ENCODE measurements around the gene CGAS.
"Not testable (repeated sequence)": the region's sequence is repeated elsewhere in the genome, so short reads cannot be mapped to it uniquely, and the experiment has no call there.

Gene CGAS

DNA sequence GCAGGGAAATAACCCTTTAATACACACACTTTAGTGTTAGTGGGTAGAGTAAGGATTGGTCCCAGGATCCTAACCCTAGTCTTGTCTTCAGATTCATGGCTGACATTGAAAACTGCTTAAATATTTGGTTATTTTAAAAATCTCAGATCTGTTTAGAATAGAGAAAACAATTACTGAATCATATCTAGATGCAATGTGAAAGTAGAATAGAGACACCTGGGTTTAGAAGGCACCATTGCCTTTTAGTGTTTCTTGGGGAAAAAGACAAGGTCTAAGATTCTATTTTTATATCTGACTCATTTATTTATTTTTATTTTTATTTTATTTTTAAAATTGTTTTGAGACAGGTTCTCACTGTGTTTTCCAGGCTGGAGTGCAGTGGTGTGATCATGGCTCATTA, 51.4 kb downstream of the CGAS start:
- Histone ChIP-seq H3K27ac (ENCODE audit: insufficient read depth, low read length, poor library complexity, severe bottlenecking) (no peak overlapping the region), H3K36me3 (ENCODE audit: control insufficient read depth, insufficient read depth, low read length) (no peaks in the 10 kb centered on the region)
- no peak for DNase-seq

DNA sequence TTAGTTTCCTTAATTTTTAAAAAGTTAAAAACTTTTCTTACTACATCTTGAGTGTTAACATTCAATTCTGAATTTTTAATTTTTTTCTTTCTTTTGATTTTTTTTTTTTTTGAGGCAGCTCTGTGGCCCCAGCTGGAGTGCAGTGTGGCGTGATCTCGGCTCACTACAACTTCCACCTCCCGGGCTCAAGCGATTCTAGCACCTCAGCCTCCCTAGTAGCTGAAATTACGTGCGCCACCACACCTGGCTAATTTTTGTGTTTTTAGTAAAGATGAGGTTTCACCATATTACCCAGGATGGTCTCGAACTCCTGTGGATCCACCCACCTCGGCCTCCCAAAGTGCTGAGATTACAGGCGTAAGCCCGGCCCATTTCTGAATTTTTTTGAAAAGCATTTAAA, 56.2 kb downstream of the CGAS start:
- Histone ChIP-seq H3K9me3 (ENCODE audit: control insufficient read depth, low read length) (no peaks in the 10 kb centered on the region), H3K27me3 (replicated peaks; ENCODE audit: control insufficient read depth, insufficient read depth, low read length, poor library complexity, severe bottlenecking) (no peaks in the 10 kb centered on the region), H3K27ac (ENCODE audit: insufficient read depth, low read length, poor library complexity, severe bottlenecking) (no peak overlapping the region), H3K4me3 (ENCODE audit: insufficient read depth, low read depth, low read length, poor library complexity, severe bottlenecking) (no peak overlapping the region), H3K36me3 (ENCODE audit: control insufficient read depth, insufficient read depth, low read length) (no peaks in the 10 kb centered on the region), H3K4me1 (ENCODE audit: control insufficient read depth, insufficient read depth, low read length, poor library complexity, severe bottlenecking) (peaks cover 8% of the 10 kb centered on the region)
- DNase-seq: no peak

More for the DNA sequence above, 51.4 kb downstream of the CGAS start:
- no peaks in the 10 kb centered on the region for H3K4me1 ChIP-seq (ENCODE audit: control insufficient read depth, insufficient read depth, low read length, poor library complexity, severe bottlenecking)
- H3K9me3 ChIP-seq (ENCODE audit: control insufficient read depth, low read length): no peaks in the 10 kb centered on the region
- no peaks in the 10 kb centered on the region for H3K27me3 ChIP-seq (replicated peaks; ENCODE audit: control insufficient read depth, insufficient read depth, low read length, poor library complexity, severe bottlenecking)
- no peak overlapping the region for H3K4me3 ChIP-seq (ENCODE audit: insufficient read depth, low read depth, low read length, poor library complexity, severe bottlenecking)

DNA sequence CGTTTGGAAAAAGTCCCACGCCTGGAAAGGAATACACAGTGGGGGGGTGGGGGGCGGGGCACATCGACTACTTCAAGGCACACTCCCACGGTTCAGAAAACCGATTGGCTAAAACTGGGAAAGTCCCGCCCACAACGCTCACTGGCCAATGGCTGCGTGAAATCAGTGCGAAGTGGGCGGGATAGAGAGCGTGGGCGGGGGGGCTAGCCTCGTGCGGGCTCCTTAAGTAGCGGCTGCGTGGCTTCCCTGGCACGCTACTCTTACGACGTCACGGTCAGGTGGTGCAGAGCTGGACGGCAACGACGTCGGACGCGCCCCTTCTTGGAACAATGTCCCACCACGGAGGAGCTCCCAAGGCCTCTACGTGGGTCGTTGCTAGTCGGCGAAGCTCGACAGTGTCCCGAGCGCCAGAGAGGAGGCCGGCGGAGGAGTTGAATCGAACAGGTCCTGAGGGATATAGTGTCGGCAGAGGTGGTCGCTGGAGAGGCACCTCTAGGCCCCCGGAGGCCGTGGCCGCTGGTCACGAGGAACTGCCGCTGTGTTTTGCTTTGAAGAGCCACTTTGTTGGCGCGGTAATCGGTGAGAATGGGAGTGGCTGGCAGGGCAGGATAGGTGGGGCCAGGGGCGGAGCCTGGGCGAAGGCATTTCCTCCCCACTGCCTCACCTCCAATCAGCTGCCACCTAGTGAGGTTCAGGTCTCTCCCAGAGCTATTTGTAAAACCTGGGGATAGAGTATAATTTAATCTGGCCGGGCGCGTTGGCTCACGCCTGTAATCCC, 57.3 kb downstream of the CGAS start, which contains the start of gene DDX43:
Gene DDX43 (plus strand): TSS at position 252 of the 778 bp plus-strand sequence. CDS start 78 bp downstream, at position 330.
- no peaks in the 10 kb centered on the region for H3K9me3 ChIP-seq (ENCODE audit: control insufficient read depth, low read length)
- peak within 1 kb of the TSS; percentile 57 for H3K27ac ChIP-seq (ENCODE audit: insufficient read depth, low read length, poor library complexity, severe bottlenecking)
- no peak within 1 kb of the TSS for H3K4me3 ChIP-seq (ENCODE audit: insufficient read depth, low read depth, low read length, poor library complexity, severe bottlenecking)
- H3K4me1 ChIP-seq (ENCODE audit: control insufficient read depth, insufficient read depth, low read length, poor library complexity, severe bottlenecking): peaks cover 8% of the 10 kb centered on the region
- H3K27me3 ChIP-seq (replicated peaks; ENCODE audit: control insufficient read depth, insufficient read depth, low read length, poor library complexity, severe bottlenecking): no peaks in the 10 kb centered on the region
- H3K36me3 ChIP-seq (ENCODE audit: control insufficient read depth, insufficient read depth, low read length): no peaks in the 10 kb centered on the region
- peak in 2 of 3 donors; percentile 48 to 51 for DNase-seq

DNA sequence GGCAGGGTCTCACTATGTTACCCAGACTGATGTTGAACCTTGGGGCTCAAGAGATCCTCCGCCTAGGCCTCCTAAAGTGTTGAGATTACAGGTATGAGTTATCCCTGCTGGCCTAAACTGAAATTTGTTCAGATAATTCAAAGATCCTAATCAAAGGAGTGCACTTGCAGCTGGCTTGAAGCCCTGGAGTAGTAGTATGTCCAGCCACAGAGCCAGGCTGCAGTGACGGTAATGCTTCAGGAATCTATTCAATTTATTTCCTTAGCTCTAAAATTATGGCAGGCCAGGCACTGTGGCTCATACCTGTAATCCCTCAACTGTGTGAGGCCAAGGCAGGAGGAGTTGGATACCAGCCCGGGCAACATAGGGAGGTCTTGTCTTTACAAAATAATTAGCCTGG, 58.8 kb downstream of the CGAS start:
- Histone ChIP-seq H3K27me3 (replicated peaks; ENCODE audit: control insufficient read depth, insufficient read depth, low read length, poor library complexity, severe bottlenecking) (no peaks in the 10 kb centered on the region), H3K4me3 (ENCODE audit: insufficient read depth, low read depth, low read length, poor library complexity, severe bottlenecking) (no peak overlapping the region), H3K4me1 (ENCODE audit: control insufficient read depth, insufficient read depth, low read length, poor library complexity, severe bottlenecking) (peaks cover 13% of the 10 kb centered on the region), H3K9me3 (ENCODE audit: control insufficient read depth, low read length) (no peaks in the 10 kb centered on the region), H3K27ac (ENCODE audit: insufficient read depth, low read length, poor library complexity, severe bottlenecking) (no peak overlapping the region), H3K36me3 (ENCODE audit: control insufficient read depth, insufficient read depth, low read length) (no peaks in the 10 kb centered on the region)
- DNase-seq: no peak

DNA sequence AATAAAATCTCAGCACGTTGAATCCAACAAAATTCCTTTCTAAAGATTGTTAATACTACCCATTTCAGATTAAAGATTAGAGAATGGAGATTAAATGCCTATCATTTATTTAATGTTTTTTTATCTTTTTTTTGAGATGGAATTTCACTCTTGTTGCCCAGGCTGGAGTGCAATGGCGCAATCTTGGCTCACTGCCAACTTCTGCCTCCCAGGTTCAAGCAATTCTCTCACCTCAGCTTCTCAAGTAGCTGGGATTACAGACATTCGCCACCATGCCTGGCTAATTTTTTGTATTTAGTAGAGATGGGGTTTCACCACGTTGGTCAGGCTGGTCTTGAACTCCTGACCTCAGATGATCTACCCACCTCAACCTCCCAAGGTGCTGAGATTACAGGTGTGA, 59.9 kb downstream of the CGAS start:
- H3K27me3 ChIP-seq (replicated peaks; ENCODE audit: control insufficient read depth, insufficient read depth, low read length, poor library complexity, severe bottlenecking); H3K4me3 ChIP-seq (ENCODE audit: insufficient read depth, low read depth, low read length, poor library complexity, severe bottlenecking); H3K36me3 ChIP-seq (ENCODE audit: control insufficient read depth, insufficient read depth, low read length); DNase-seq; H3K9me3 ChIP-seq (ENCODE audit: control insufficient read depth, low read length); H3K27ac ChIP-seq (ENCODE audit: insufficient read depth, low read length, poor library complexity, severe bottlenecking): not testable (repeated sequence)
- H3K4me1 ChIP-seq (ENCODE audit: control insufficient read depth, insufficient read depth, low read length, poor library complexity, severe bottlenecking): peaks cover 13% of the 10 kb centered on the region

DNA sequence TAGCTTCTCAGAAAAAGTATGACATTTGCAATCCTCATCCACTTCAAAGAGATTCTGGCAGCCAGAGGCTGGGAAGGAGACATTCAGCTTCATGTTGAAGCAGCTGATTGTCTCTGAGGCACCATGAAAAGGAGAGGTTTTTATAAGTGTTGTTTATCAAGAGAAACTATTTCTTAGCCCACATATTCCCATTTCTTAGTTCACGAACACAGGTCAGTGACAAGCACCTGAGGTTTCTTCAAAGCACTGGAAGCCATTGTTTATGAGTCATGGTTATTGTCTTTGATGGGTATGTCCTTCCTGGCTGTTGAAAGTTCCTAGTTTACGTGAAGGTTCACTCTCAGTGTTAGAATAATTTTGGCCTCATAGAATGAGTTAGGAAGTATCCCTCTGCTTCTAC, 60.4 kb downstream of the CGAS start:
- Histone ChIP-seq H3K36me3 (ENCODE audit: control insufficient read depth, insufficient read depth, low read length) (no peaks in the 10 kb centered on the region), H3K9me3 (ENCODE audit: control insufficient read depth, low read length) (no peaks in the 10 kb centered on the region), H3K27me3 (replicated peaks; ENCODE audit: control insufficient read depth, insufficient read depth, low read length, poor library complexity, severe bottlenecking) (no peaks in the 10 kb centered on the region), H3K4me1 (ENCODE audit: control insufficient read depth, insufficient read depth, low read length, poor library complexity, severe bottlenecking) (peaks cover 13% of the 10 kb centered on the region), H3K4me3 (ENCODE audit: insufficient read depth, low read depth, low read length, poor library complexity, severe bottlenecking) (no peak overlapping the region), H3K27ac (ENCODE audit: insufficient read depth, low read length, poor library complexity, severe bottlenecking) (no peak overlapping the region)
- no peak for DNase-seq

DNA sequence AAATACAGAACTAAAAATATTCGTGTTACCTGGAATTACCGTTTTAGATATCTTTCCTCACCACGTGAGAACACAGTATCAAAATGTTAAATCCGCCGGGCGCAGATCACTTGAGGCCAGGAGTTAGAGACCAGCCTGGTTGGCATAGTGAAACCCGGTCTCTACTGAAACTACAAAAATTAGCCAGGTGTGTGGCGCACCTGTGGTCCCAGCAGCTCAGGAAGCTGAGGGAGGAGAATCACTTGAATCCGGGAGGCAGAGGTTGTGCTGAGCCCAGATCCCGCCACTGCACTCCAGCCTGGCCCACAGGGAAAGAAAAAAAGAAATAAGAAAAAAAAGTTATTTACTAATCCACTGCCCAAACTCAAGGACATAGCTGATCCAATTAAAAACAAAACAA, 62.2 kb downstream of the CGAS start:
- Histone ChIP-seq H3K4me3 (ENCODE audit: insufficient read depth, low read depth, low read length, poor library complexity, severe bottlenecking) (no peak overlapping the region), H3K27me3 (replicated peaks; ENCODE audit: control insufficient read depth, insufficient read depth, low read length, poor library complexity, severe bottlenecking) (no peaks in the 10 kb centered on the region), H3K4me1 (ENCODE audit: control insufficient read depth, insufficient read depth, low read length, poor library complexity, severe bottlenecking) (peaks cover 13% of the 10 kb centered on the region), H3K27ac (ENCODE audit: insufficient read depth, low read length, poor library complexity, severe bottlenecking) (no peak overlapping the region), H3K36me3 (ENCODE audit: control insufficient read depth, insufficient read depth, low read length) (no peaks in the 10 kb centered on the region), H3K9me3 (ENCODE audit: control insufficient read depth, low read length) (no peaks in the 10 kb centered on the region)
- DNase-seq: no peak

DNA sequence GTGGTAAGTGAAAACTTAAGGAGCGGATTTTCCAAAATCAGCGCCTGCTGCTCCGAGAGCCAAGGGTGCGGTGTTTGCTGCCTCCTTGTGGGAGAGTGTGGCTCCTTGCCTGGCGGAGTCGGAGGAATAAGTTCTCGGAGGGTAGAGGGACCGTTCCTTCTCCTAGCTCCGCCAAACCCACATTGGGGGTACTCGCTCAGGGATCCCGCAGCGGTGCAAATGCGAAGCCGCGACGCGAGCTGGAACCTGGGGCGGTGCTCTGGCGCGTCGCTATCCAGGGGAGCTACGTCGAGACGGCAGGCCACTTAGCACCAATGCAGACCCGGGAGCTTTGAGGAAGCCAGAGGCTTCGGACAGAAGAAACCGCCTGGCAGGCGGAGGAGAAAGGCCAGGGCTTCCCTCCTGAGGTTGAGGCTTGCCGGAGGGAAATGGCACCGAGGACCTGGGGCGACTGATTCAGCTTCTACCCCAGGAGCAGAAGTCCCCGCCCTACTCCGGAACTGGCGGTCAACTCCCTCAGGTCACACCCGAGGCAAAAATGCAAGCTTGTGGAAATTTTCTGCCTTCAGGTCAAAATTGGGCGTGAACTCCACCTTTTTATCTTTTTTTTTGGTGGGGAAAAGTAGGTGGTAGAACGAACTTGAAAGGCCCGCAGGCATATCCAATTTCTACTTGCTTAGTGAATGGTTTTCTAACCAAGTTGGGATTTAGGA, 63.1 kb downstream of the CGAS start:
- Histone ChIP-seq H3K4me1 (ENCODE audit: control insufficient read depth, insufficient read depth, low read length, poor library complexity, severe bottlenecking) (peaks cover 13% of the 10 kb centered on the region), H3K27ac (ENCODE audit: insufficient read depth, low read length, poor library complexity, severe bottlenecking) (peak overlapping the region; percentile 60), H3K9me3 (ENCODE audit: control insufficient read depth, low read length) (no peaks in the 10 kb centered on the region), H3K27me3 (replicated peaks; ENCODE audit: control insufficient read depth, insufficient read depth, low read length, poor library complexity, severe bottlenecking) (no peaks in the 10 kb centered on the region), H3K36me3 (ENCODE audit: control insufficient read depth, insufficient read depth, low read length) (no peaks in the 10 kb centered on the region), H3K4me3 (ENCODE audit: insufficient read depth, low read depth, low read length, poor library complexity, severe bottlenecking) (peak overlapping the region; percentile 73)
- peak; percentile 32 to 42 (median 39) for DNase-seq

DNA sequence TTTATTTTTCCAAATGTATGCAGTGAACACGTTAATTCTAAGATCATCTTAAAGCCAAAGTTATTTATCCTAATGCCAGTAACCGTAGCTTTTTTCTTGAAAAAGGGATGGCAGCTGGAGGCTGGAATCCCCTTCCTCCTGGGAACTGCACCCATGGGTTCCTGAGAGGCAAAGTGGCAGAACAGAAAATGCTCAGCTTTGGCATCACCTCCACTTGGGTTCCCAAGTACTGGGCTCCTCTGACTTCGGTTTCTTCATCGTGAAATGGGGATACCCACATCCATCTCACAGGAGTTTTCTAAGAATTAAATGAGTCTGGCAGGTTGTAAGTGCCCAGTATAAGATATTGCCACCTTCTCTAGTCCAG, 63.7 kb downstream of the CGAS start:
- no peak for DNase-seq
- peak overlapping the region; percentile 73 for H3K4me3 ChIP-seq (ENCODE audit: insufficient read depth, low read depth, low read length, poor library complexity, severe bottlenecking)
- H3K9me3 ChIP-seq (ENCODE audit: control insufficient read depth, low read length): no peaks in the 10 kb centered on the region
- H3K36me3 ChIP-seq (ENCODE audit: control insufficient read depth, insufficient read depth, low read length): no peaks in the 10 kb centered on the region
- H3K27ac ChIP-seq (ENCODE audit: insufficient read depth, low read length, poor library complexity, severe bottlenecking): peak overlapping the region; percentile 60
- H3K4me1 ChIP-seq (ENCODE audit: control insufficient read depth, insufficient read depth, low read length, poor library complexity, severe bottlenecking): peaks cover 13% of the 10 kb centered on the region
- H3K27me3 ChIP-seq (replicated peaks; ENCODE audit: control insufficient read depth, insufficient read depth, low read length, poor library complexity, severe bottlenecking): no peaks in the 10 kb centered on the region

DNA sequence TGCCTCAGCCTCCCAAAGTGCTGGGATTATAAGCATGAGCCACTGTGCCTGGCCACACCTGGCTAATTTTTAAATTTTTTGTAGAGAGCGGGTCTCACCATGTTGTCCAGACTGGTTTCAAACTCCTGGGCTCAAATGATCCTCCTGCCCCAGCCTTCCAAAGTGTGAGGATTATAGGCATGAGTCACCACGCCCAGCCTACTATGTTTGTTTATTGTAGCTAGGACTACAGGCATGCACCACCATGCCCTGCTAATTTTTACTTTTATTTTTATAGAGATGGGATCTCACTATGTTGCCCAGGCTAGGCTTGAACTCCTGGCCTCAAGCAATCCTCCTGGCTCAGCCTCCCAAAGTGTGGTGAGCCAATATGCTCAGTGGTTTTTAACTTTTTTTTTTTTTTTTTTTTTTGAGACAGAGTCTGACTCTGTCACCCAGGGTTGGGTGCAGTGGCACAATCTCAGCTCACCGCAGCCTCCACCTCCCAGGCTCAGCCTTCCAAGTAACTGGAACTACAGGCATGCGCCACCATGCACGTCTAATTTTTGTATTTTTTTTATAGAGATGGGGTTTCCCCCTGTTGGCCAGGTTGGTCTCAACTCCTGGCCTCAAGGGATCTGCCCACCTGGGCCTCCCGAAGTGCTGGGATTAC, 69.5 kb downstream of the CGAS start:
- H3K27ac ChIP-seq (ENCODE audit: insufficient read depth, low read length, poor library complexity, severe bottlenecking): no peak overlapping the region
- H3K4me3 ChIP-seq (ENCODE audit: insufficient read depth, low read depth, low read length, poor library complexity, severe bottlenecking): no peak overlapping the region
- H3K27me3 ChIP-seq (replicated peaks; ENCODE audit: control insufficient read depth, insufficient read depth, low read length, poor library complexity, severe bottlenecking): no peaks in the 10 kb centered on the region
- no peak for DNase-seq
- no peaks in the 10 kb centered on the region for H3K4me1 ChIP-seq (ENCODE audit: control insufficient read depth, insufficient read depth, low read length, poor library complexity, severe bottlenecking)
- no peaks in the 10 kb centered on the region for H3K36me3 ChIP-seq (ENCODE audit: control insufficient read depth, insufficient read depth, low read length)
- H3K9me3 ChIP-seq (ENCODE audit: control insufficient read depth, low read length): no peaks in the 10 kb centered on the region
